GM23338 (cell line): Measurements from ENCODE around the gene ZNF580. TPM values are rescaled to one million over a fixed set of nuclear protein-coding genes. Genes with fewer than 3 reads are reported as not detected.

Experiments used
- ATAC-seq: fragments of 200-7000 bp; cut with Tn5 transposase; 3 replicates; pipeline ENCODE4 v1.9.1; 2020
- DNase-seq: peaks from one replicate; pipeline ENCODE4 v3.0.0-alpha.2; 2015; ENCODE audit warnings: low spot score
- H2AFZ ChIP-seq: fragments of 200-600 bp; sonication (generic); 2 replicates; pipeline ENCODE4 v1.8.0; 2016; ENCODE audit warnings: antibody characterized with exemption, mild to moderate bottlenecking, moderate library complexity
- H3F3A ChIP-seq: fragments of 200-600 bp; sonication (generic); replicated peaks from 2 replicates; pipeline ENCODE4 v1.8.0; 2017; ENCODE audit warnings: antibody characterized with exemption, mixed run types, low read depth
- H3K27ac ChIP-seq: fragments of 200-600 bp; sonication (generic); 2 replicates; pipeline ENCODE4 v1.6.1; 2016; ENCODE audit warnings: low read depth
- H3K27me3 ChIP-seq: fragments of 200-600 bp; sonication (generic); 2 replicates; pipeline ENCODE4 v1.8.0; 2016; ENCODE audit warnings: mild to moderate bottlenecking, mixed run types, moderate library complexity; ENCODE audit not compliant: insufficient read depth
- H3K36me3 ChIP-seq: fragments of 200-600 bp; sonication (generic); 2 replicates; pipeline ENCODE4 v1.8.0; 2016; ENCODE audit warnings: mild to moderate bottlenecking; ENCODE audit not compliant: insufficient read depth
- H3K4me1 ChIP-seq: fragments of 200-600 bp; sonication (generic); 2 replicates; pipeline ENCODE4 v1.8.0; 2016; ENCODE audit warnings: mild to moderate bottlenecking, moderate library complexity; ENCODE audit not compliant: insufficient read depth
- H3K4me2 ChIP-seq: fragments of 200-600 bp; sonication (generic); 2 replicates; pipeline ENCODE4 v1.7.1; 2017; ENCODE audit warnings: mixed run types
- H3K4me3 ChIP-seq: fragments of 200-600 bp; sonication (generic); 2 replicates; pipeline ENCODE4 v1.6.1; 2016; ENCODE audit warnings: mixed run types
- H3K79me2 ChIP-seq: fragments of 200-600 bp; sonication (generic); replicated peaks from 2 replicates; pipeline ENCODE4 v1.8.0; 2017; ENCODE audit warnings: mild to moderate bottlenecking; ENCODE audit not compliant: insufficient read depth
- H3K9me2 ChIP-seq: fragments of 200-600 bp; sonication (generic); 2 replicates; pipeline ENCODE4 v1.8.0; 2017; ENCODE audit not compliant: insufficient read depth
- H4K20me1 ChIP-seq: fragments of 200-600 bp; sonication (generic); replicated peaks from 2 replicates; pipeline ENCODE4 v1.8.0; 2017; ENCODE audit warnings: mild to moderate bottlenecking; ENCODE audit not compliant: insufficient read depth
- H3K27ac Mint-ChIP-seq: 2 replicates; pipeline ENCODE4 v1.8.0; 2020; ENCODE audit warnings: inconsistent platforms, mild to moderate bottlenecking, moderate library complexity, mixed read lengths
- H3K27me3 Mint-ChIP-seq: 3 replicates; pipeline ENCODE4 v1.8.0; 2022; ENCODE audit warnings: low read depth, mild to moderate bottlenecking, moderate library complexity, mixed read lengths, inconsistent platforms; ENCODE audit not compliant: insufficient read depth, poor library complexity
- H3K36me3 Mint-ChIP-seq: 3 replicates; pipeline ENCODE4 v1.8.0; 2021; ENCODE audit warnings: low read depth, mild to moderate bottlenecking, inconsistent platforms, moderate library complexity, mixed read lengths
- H3K4me1 Mint-ChIP-seq: 3 replicates; pipeline ENCODE4 v1.8.0; 2020; ENCODE audit warnings: mild to moderate bottlenecking, inconsistent platforms, mixed read lengths
- H3K4me3 Mint-ChIP-seq: 3 replicates; pipeline ENCODE4 v1.8.0; 2021; ENCODE audit warnings: moderate library complexity, mild to moderate bottlenecking, inconsistent platforms, mixed read lengths
- H3K9me3 Mint-ChIP-seq: 3 replicates; pipeline ENCODE4 v1.8.0; 2020; ENCODE audit warnings: moderate library complexity, mild to moderate bottlenecking, inconsistent platforms, mixed read lengths
- EZH2phosphoT487 ChIP-seq: fragments of 200-600 bp; sonication (generic); IDR thresholded peaks from one replicate; pipeline ENCODE4 v1.8.1; 2018; ENCODE audit warnings: antibody characterized with exemption; ENCODE audit not compliant: unreplicated experiment
- JUNB ChIP-seq: IDR thresholded peaks from one replicate; pipeline ENCODE4 v1.6.1; 2016; ENCODE audit warnings: antibody characterized with exemption; ENCODE audit not compliant: unreplicated experiment
- ZNF331 ChIP-seq: fragments of 250-450 bp; sonication (Bioruptor Pico); IDR thresholded peaks from 2 replicates; pipeline ENCODE4 v1.5.0; 2020; ENCODE audit warnings: low read depth, mild to moderate bottlenecking, moderate library complexity
- polyA plus RNA-seq: library from polyadenylated mRNA; unstranded; fragments of >200 nt; fragmentation: Nextera tagmentation; extraction: Ambion mirVana; gene quantifications from 2 replicates; pipeline ENCODE4 v1.2.1, GENCODE V29; 2016
- total RNA-seq: library from RNA; depleted of rRNA; stranded (reverse); fragments of >200 nt; shearing (Covaris generic); gene quantifications from 2 replicates; pipeline ENCODE4 v1.2.3, GENCODE V29; 2014
- TF ChIP-seq, protein P1 (sequence below), 2 experiments: fragments of 200-600 bp in 1 of 2; sonication (generic) in 1 of 2; conservative IDR thresholded peaks; 2 replicates each; pipeline versions ENCODE4 v1.5.1 to v1.6.1; 2016 to 2017; ENCODE audit warnings: antibody characterized with exemption in 2 of 2, low read depth in 2 of 2, mild to moderate bottlenecking in 2 of 2, moderate library complexity in 1 of 2
- TF ChIP-seq, protein P2 (sequence below): IDR thresholded peaks from one replicate; pipeline ENCODE4 v1.6.1; 2018; ENCODE audit warnings: antibody characterized with exemption; ENCODE audit not compliant: unreplicated experiment
- TF ChIP-seq, protein P3 (sequence below): IDR thresholded peaks from 2 replicates; pipeline ENCODE4 v1.6.1; 2016; ENCODE audit warnings: antibody characterized with exemption
- TF ChIP-seq, protein P4 (sequence below): fragments of 250-450 bp; sonication (Bioruptor Pico); IDR thresholded peaks from 2 replicates; pipeline ENCODE4 v1.5.0; 2020; ENCODE audit warnings: mild to moderate bottlenecking, moderate library complexity

Gene ZNF580
- total and polyA plus RNA-seq, 2 experiments from 2014 or later: 18.7 to 23.6 TPM

DNA sequence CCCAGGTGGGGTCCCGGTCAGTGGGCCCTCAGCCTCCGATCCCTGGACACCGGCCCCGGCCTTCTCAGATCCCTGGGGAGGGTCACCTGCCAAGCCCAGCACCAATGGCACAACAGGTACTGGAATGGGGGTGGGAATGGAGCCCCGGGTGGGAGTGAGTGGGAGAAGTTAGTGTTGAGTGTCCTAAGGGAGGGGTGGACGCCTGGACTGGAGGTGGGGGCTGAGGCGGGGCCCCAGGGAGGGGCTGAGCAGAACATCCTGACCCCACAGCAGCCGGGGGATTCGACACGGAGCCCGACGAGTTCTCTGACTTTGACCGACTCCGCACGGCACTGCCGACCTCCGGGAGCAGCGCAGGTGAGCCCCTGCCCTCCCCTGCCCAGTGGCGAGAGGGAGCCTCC, 51.9 kb downstream of the ZNF580 start:
- peaks cover 6% of the 10 kb centered on the region for H3K27me3 Mint-ChIP-seq
- Histone ChIP-seq H3K4me1 (no peaks in the 10 kb centered on the region), H3K27me3 (no peaks in the 10 kb centered on the region), H3K27ac (no peak overlapping the region), H3K9me2 (no peaks in the 10 kb centered on the region), H3K79me2 (no peaks in the 10 kb centered on the region), H2AFZ (no peak overlapping the region), H3F3A (no peaks in the 10 kb centered on the region), H3K36me3 (no peaks in the 10 kb centered on the region), H4K20me1 (no peaks in the 10 kb centered on the region; the same call in 1 of the 2 replicates), H3K4me2 (no peak overlapping the region), H3K4me3 (no peak overlapping the region)
- DNase-seq (no peak), ATAC-seq (no peak)
- H3K4me1 Mint-ChIP-seq: no peaks in the 10 kb centered on the region; the same call in 2 of the 3 replicates
- TF ChIP-seq, protein P1, sequence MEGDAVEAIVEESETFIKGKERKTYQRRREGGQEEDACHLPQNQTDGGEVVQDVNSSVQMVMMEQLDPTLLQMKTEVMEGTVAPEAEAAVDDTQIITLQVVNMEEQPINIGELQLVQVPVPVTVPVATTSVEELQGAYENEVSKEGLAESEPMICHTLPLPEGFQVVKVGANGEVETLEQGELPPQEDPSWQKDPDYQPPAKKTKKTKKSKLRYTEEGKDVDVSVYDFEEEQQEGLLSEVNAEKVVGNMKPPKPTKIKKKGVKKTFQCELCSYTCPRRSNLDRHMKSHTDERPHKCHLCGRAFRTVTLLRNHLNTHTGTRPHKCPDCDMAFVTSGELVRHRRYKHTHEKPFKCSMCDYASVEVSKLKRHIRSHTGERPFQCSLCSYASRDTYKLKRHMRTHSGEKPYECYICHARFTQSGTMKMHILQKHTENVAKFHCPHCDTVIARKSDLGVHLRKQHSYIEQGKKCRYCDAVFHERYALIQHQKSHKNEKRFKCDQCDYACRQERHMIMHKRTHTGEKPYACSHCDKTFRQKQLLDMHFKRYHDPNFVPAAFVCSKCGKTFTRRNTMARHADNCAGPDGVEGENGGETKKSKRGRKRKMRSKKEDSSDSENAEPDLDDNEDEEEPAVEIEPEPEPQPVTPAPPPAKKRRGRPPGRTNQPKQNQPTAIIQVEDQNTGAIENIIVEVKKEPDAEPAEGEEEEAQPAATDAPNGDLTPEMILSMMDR (conservative IDR thresholded peaks at IDR 0.05; ENCODE audit: low read depth in 2 of 2): no peak
- TF ChIP-seq ZNF331: no peak
- TF ChIP-seq EZH2phosphoT487: no peak
- TF ChIP-seq, protein P2, sequence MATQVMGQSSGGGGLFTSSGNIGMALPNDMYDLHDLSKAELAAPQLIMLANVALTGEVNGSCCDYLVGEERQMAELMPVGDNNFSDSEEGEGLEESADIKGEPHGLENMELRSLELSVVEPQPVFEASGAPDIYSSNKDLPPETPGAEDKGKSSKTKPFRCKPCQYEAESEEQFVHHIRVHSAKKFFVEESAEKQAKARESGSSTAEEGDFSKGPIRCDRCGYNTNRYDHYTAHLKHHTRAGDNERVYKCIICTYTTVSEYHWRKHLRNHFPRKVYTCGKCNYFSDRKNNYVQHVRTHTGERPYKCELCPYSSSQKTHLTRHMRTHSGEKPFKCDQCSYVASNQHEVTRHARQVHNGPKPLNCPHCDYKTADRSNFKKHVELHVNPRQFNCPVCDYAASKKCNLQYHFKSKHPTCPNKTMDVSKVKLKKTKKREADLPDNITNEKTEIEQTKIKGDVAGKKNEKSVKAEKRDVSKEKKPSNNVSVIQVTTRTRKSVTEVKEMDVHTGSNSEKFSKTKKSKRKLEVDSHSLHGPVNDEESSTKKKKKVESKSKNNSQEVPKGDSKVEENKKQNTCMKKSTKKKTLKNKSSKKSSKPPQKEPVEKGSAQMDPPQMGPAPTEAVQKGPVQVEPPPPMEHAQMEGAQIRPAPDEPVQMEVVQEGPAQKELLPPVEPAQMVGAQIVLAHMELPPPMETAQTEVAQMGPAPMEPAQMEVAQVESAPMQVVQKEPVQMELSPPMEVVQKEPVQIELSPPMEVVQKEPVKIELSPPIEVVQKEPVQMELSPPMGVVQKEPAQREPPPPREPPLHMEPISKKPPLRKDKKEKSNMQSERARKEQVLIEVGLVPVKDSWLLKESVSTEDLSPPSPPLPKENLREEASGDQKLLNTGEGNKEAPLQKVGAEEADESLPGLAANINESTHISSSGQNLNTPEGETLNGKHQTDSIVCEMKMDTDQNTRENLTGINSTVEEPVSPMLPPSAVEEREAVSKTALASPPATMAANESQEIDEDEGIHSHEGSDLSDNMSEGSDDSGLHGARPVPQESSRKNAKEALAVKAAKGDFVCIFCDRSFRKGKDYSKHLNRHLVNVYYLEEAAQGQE: no peak
- TF ChIP-seq, protein P3, sequence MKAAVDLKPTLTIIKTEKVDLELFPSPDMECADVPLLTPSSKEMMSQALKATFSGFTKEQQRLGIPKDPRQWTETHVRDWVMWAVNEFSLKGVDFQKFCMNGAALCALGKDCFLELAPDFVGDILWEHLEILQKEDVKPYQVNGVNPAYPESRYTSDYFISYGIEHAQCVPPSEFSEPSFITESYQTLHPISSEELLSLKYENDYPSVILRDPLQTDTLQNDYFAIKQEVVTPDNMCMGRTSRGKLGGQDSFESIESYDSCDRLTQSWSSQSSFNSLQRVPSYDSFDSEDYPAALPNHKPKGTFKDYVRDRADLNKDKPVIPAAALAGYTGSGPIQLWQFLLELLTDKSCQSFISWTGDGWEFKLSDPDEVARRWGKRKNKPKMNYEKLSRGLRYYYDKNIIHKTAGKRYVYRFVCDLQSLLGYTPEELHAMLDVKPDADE: no peak
- TF ChIP-seq, protein P4, sequence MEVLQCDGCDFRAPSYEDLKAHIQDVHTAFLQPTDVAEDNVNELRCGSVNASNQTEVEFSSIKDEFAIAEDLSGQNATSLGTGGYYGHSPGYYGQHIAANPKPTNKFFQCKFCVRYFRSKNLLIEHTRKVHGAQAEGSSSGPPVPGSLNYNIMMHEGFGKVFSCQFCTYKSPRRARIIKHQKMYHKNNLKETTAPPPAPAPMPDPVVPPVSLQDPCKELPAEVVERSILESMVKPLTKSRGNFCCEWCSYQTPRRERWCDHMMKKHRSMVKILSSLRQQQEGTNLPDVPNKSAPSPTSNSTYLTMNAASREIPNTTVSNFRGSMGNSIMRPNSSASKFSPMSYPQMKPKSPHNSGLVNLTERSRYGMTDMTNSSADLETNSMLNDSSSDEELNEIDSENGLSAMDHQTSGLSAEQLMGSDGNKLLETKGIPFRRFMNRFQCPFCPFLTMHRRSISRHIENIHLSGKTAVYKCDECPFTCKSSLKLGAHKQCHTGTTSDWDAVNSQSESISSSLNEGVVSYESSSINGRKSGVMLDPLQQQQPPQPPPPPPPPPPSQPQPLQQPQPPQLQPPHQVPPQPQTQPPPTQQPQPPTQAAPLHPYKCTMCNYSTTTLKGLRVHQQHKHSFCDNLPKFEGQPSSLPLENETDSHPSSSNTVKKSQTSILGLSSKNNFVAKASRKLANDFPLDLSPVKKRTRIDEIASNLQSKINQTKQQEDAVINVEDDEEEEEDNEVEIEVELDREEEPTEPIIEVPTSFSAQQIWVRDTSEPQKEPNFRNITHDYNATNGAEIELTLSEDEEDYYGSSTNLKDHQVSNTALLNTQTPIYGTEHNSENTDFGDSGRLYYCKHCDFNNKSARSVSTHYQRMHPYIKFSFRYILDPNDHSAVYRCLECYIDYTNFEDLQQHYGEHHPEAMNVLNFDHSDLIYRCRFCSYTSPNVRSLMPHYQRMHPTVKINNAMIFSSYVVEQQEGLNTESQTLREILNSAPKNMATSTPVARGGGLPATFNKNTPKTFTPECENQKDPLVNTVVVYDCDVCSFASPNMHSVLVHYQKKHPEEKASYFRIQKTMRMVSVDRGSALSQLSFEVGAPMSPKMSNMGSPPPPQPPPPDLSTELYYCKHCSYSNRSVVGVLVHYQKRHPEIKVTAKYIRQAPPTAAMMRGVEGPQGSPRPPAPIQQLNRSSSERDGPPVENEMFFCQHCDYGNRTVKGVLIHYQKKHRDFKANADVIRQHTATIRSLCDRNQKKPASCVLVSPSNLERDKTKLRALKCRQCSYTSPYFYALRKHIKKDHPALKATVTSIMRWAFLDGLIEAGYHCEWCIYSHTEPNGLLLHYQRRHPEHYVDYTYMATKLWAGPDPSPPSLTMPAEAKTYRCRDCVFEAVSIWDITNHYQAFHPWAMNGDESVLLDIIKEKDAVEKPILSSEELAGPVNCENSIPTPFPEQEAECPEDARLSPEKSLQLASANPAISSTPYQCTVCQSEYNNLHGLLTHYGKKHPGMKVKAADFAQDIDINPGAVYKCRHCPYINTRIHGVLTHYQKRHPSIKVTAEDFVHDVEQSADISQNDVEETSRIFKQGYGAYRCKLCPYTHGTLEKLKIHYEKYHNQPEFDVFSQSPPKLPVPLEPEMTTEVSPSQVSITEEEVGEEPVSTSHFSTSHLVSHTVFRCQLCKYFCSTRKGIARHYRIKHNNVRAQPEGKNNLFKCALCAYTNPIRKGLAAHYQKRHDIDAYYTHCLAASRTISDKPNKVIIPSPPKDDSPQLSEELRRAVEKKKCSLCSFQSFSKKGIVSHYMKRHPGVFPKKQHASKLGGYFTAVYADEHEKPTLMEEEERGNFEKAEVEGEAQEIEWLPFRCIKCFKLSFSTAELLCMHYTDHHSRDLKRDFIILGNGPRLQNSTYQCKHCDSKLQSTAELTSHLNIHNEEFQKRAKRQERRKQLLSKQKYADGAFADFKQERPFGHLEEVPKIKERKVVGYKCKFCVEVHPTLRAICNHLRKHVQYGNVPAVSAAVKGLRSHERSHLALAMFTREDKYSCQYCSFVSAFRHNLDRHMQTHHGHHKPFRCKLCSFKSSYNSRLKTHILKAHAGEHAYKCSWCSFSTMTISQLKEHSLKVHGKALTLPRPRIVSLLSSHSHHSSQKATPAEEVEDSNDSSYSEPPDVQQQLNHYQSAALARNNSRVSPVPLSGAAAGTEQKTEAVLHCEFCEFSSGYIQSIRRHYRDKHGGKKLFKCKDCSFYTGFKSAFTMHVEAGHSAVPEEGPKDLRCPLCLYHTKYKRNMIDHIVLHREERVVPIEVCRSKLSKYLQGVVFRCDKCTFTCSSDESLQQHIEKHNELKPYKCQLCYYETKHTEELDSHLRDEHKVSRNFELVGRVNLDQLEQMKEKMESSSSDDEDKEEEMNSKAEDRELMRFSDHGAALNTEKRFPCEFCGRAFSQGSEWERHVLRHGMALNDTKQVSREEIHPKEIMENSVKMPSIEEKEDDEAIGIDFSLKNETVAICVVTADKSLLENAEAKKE (CRISPR knock-in tag): no peak
- TF ChIP-seq JUNB: no peak
- H3K9me3 Mint-ChIP-seq: no peaks in the 10 kb centered on the region
- peaks cover 37% of the 10 kb centered on the region for H3K36me3 Mint-ChIP-seq
- no peak overlapping the region for H3K27ac Mint-ChIP-seq
- H3K4me3 Mint-ChIP-seq: no peak overlapping the region
